HEK293 (cell line): ENCODE data around the gene COPS4.

Source experiments
- CTCF ChIA-PET: fragments of 350-600 bp; formaldehyde crosslinking; extraction: SDS; loops from one replicate; lab custom pipeline; 2021; ENCODE audit warnings: antibody characterized with exemption; lab: Yijun Ruan, JAX
- POLR2A ChIA-PET: fragments of 300-600 bp; formaldehyde crosslinking; extraction: SDS; loops from one replicate; lab custom pipeline; 2020; ENCODE audit warnings: antibody characterized with exemption, inconsistent platforms; lab: Yijun Ruan, JAX
- H3K27ac ChIP-seq: fragments of 200-500 bp; sonication (Bioruptor generic); 2 replicates; pipeline ENCODE4 v1.5.1; 2014; ENCODE audit warnings: low read depth, low read length, control low read depth, inconsistent platforms; ENCODE audit errors: extremely low read depth
- H3K36me3 ChIP-seq, 2 experiments: fragments of 200-500 bp in 1 of 2; sonication (Bioruptor generic) in 1 of 2; 1 replicate in 1 of 2; 2 replicates in 1 of 2; pipeline ENCODE4 v1.5.1; 2014 to 2017; ENCODE audit warnings: inconsistent platforms in 2 of 2, low read length in 2 of 2; ENCODE audit not compliant: control insufficient read depth in 2 of 2, insufficient read depth in 1 of 2
- H3K4me1 ChIP-seq: fragments of 200-500 bp; sonication (Bioruptor generic); 2 replicates; pipeline ENCODE4 v1.5.1; 2014; ENCODE audit warnings: mild to moderate bottlenecking, low read length, inconsistent platforms; ENCODE audit not compliant: control insufficient read depth, insufficient read depth
- H3K4me3 ChIP-seq: 2 replicates; pipeline ENCODE4 v1.5.1; 2011; ENCODE audit warnings: low read depth, mild to moderate bottlenecking, control low read depth, low read length, moderate library complexity
- H3K9me3 ChIP-seq: fragments of 200-500 bp; sonication (Bioruptor generic); 2 replicates; pipeline ENCODE4 v1.5.1; 2014; ENCODE audit warnings: low read depth, low read length, inconsistent platforms; ENCODE audit not compliant: control insufficient read depth, insufficient read depth
- FEZF1 ChIP-seq: fragments of 450-650 bp; formaldehyde crosslinking; IDR thresholded peaks from 2 replicates; pipeline ENCODE4 v1.5.1; 2016; ENCODE audit warnings: missing biosample characterization, missing genetic modification characterization
- GFI1B ChIP-seq: fragments of 450-650 bp; formaldehyde crosslinking; IDR thresholded peaks from 2 replicates; pipeline ENCODE4 v1.5.1; 2016; ENCODE audit warnings: missing biosample characterization, missing genetic modification characterization
- GLI4 ChIP-seq: fragments of 450-650 bp; formaldehyde crosslinking; IDR thresholded peaks from 2 replicates; pipeline ENCODE4 v1.5.1; 2016; ENCODE audit warnings: missing biosample characterization, missing genetic modification characterization
- GLIS2 ChIP-seq: fragments of 450-650 bp; formaldehyde crosslinking; IDR thresholded peaks from 2 replicates; pipeline ENCODE4 v1.5.1; 2016; ENCODE audit warnings: missing biosample characterization, missing genetic modification characterization
- MYNN ChIP-seq: fragments of 450-650 bp; formaldehyde crosslinking; IDR thresholded peaks from 2 replicates; pipeline ENCODE4 v1.5.1; 2016; ENCODE audit warnings: missing biosample characterization, missing genetic modification characterization, borderline replicate concordance
- ZNF133 ChIP-seq: fragments of 450-650 bp; formaldehyde crosslinking; IDR thresholded peaks from 2 replicates; pipeline ENCODE4 v1.5.1; 2016; ENCODE audit warnings: missing biosample characterization, missing genetic modification characterization
- ZNF2 ChIP-seq: fragments of 450-650 bp; formaldehyde crosslinking; IDR thresholded peaks from 2 replicates; pipeline ENCODE4 v1.5.1; 2016; ENCODE audit warnings: missing biosample characterization, missing genetic modification characterization
- ZNF223 ChIP-seq: fragments of 450-650 bp; formaldehyde crosslinking; IDR thresholded peaks from 2 replicates; pipeline ENCODE4 v1.5.1; 2016; ENCODE audit warnings: missing biosample characterization, missing genetic modification characterization
- ZNF324 ChIP-seq: fragments of 450-650 bp; formaldehyde crosslinking; IDR thresholded peaks from 2 replicates; pipeline ENCODE4 v1.5.1; 2016; ENCODE audit warnings: missing biosample characterization, missing genetic modification characterization
- ZNF335 ChIP-seq: fragments of 450-650 bp; formaldehyde crosslinking; conservative IDR thresholded peaks from 2 replicates; pipeline ENCODE4 v1.5.1; 2016; ENCODE audit warnings: missing biosample characterization, missing genetic modification characterization
- ZNF394 ChIP-seq: fragments of 450-650 bp; formaldehyde crosslinking; IDR thresholded peaks from 2 replicates; pipeline ENCODE4 v1.5.1; 2016; ENCODE audit warnings: missing biosample characterization, missing genetic modification characterization, mild to moderate bottlenecking, moderate library complexity, borderline replicate concordance
- ZNF416 ChIP-seq: fragments of 450-650 bp; formaldehyde crosslinking; IDR thresholded peaks from 2 replicates; pipeline ENCODE4 v1.5.1; 2016; ENCODE audit warnings: missing biosample characterization, missing genetic modification characterization
- ZNF558 ChIP-seq: fragments of 450-650 bp; formaldehyde crosslinking; IDR thresholded peaks from 2 replicates; pipeline ENCODE4 v1.5.1; 2016; ENCODE audit warnings: missing biosample characterization, missing genetic modification characterization
- ZNF621 ChIP-seq: fragments of 450-650 bp; formaldehyde crosslinking; IDR thresholded peaks from 2 replicates; pipeline ENCODE4 v1.5.1; 2017; ENCODE audit warnings: missing biosample characterization, missing genetic modification characterization
- ZNF747 ChIP-seq: fragments of 450-650 bp; formaldehyde crosslinking; IDR thresholded peaks from 2 replicates; pipeline ENCODE4 v1.5.1; 2016; ENCODE audit warnings: missing biosample characterization, missing genetic modification characterization
- ZNF768 ChIP-seq: fragments of 450-650 bp; formaldehyde crosslinking; IDR thresholded peaks from 2 replicates; pipeline ENCODE4 v1.5.1; 2018; ENCODE audit warnings: missing biosample characterization, mild to moderate bottlenecking, missing genetic modification characterization
- ZNF830 ChIP-seq: fragments of 450-650 bp; IDR thresholded peaks from 2 replicates; pipeline ENCODE4 v1.5.0; 2018; ENCODE audit warnings: missing biosample characterization, missing genetic modification characterization, low read depth, mild to moderate bottlenecking, moderate library complexity
- TF ChIP-seq, protein P1 (sequence below): fragments of 450-650 bp; formaldehyde crosslinking; IDR thresholded peaks from 2 replicates; pipeline ENCODE4 v1.5.1; 2016; ENCODE audit warnings: missing biosample characterization, missing genetic modification characterization
- TF ChIP-seq, protein P2 (sequence below): fragments of 450-650 bp; formaldehyde crosslinking; IDR thresholded peaks from 2 replicates; pipeline ENCODE4 v1.5.1; 2016; ENCODE audit warnings: missing biosample characterization, missing genetic modification characterization
- TF ChIP-seq, protein P3 (sequence below): fragments of 450-650 bp; formaldehyde crosslinking; IDR thresholded peaks from 2 replicates; pipeline ENCODE4 v1.5.1; 2017; ENCODE audit warnings: missing biosample characterization, missing genetic modification characterization
- TF ChIP-seq, protein P4 (sequence below): fragments of 450-650 bp; formaldehyde crosslinking; IDR thresholded peaks from 2 replicates; pipeline ENCODE4 v1.5.1; 2016; ENCODE audit warnings: missing biosample characterization, missing genetic modification characterization, borderline replicate concordance

The COPS4 gene

DNA sequence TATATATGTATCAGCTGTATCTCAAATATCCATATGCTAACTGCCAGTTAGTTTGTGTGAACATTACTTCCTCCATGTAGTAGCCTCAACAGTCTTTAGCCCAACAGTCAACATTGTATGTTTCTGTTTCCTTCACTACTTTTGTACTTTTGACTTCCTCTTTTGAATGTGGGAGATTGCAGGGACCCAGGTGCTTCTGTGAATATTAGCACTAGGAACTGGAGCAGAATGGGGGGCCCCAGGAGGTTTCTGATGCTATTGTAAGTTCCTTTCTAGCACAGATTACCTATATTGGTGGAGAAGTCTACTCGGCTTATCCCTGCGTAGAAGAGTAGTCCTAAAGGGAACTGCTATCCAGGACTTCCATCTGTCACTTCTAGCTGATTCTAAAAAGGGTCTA, 77.2 kb downstream of the COPS4 start:
- Histone ChIP-seq H3K4me3 (no peak overlapping the region), H3K27ac (no peak overlapping the region), H3K4me1 (no peaks in the 10 kb centered on the region), H3K36me3 (no peaks in the 10 kb centered on the region), H3K9me3 (no peaks in the 10 kb centered on the region)
- TF ChIP-seq FEZF1 (tag by site-specific recombination) (no peak), GLIS2 (tag by site-specific recombination) (no peak), ZNF133 (no peak), ZNF223 (tag by site-specific recombination) (no peak), ZNF416 (no peak), MYNN (no peak), ZNF768 (no peak), ZNF558 (no peak), GFI1B (tag by site-specific recombination) (no peak), ZNF2 (no peak), ZNF830 (no peak)
- TF ChIP-seq, protein P1, sequence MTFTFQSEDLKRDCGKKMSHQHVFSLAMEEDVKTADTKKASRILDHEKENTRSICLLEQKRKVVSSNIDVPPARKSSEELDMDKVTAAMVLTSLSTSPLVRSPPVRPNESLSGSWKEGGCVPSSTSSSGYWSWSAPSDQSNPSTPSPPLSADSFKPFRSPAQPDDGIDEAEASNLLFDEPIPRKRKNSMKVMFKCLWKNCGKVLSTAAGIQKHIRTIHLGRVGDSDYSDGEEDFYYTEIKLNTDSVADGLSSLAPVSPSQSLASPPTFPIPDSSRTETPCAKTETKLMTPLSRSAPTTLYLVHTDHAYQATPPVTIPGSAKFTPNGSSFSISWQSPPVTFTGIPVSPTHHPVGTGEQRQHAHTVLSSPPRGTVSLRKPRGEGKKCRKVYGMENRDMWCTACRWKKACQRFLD (tag by site-specific recombination) = no peak
- TF ChIP-seq, protein P2, sequence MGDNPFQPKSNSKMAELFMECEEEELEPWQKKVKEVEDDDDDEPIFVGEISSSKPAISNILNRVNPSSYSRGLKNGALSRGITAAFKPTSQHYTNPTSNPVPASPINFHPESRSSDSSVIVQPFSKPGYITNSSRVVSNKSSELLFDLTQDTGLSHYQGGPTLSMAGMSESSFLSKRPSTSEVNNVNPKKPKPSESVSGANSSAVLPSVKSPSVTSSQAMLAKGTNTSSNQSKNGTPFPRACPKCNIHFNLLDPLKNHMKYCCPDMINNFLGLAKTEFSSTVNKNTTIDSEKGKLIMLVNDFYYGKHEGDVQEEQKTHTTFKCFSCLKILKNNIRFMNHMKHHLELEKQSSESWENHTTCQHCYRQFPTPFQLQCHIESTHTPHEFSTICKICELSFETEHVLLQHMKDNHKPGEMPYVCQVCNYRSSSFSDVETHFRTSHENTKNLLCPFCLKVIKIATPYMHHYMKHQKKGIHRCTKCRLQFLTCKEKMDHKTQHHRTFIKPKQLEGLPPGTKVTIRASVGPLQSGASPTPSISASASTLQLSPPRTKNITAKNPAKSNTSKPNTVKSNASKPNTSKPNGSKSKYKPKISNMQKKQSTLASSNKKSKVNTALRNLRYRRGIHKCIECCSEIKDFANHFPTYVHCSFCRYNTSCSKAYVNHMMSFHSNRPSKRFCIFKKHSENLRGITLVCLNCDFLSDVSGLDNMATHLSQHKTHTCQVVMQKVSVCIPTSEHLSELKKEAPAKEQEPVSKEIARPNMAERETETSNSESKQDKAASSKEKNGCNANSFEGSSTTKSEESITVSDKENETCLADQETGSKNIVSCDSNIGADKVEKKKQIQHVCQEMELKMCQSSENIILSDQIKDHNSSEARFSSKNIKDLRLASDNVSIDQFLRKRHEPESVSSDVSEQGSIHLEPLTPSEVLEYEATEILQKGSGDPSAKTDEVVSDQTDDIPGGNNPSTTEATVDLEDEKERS = no peak
- CTCF ChIA-PET = interaction anchor here (0.6 to 1.1 kb wide), 3 partner anchors 138 to 160 kb away, joined by 3 to 4 read pairs (median 3); no protein-coding TSS in a partner anchor
- POLR2A ChIA-PET = no interaction called here

DNA sequence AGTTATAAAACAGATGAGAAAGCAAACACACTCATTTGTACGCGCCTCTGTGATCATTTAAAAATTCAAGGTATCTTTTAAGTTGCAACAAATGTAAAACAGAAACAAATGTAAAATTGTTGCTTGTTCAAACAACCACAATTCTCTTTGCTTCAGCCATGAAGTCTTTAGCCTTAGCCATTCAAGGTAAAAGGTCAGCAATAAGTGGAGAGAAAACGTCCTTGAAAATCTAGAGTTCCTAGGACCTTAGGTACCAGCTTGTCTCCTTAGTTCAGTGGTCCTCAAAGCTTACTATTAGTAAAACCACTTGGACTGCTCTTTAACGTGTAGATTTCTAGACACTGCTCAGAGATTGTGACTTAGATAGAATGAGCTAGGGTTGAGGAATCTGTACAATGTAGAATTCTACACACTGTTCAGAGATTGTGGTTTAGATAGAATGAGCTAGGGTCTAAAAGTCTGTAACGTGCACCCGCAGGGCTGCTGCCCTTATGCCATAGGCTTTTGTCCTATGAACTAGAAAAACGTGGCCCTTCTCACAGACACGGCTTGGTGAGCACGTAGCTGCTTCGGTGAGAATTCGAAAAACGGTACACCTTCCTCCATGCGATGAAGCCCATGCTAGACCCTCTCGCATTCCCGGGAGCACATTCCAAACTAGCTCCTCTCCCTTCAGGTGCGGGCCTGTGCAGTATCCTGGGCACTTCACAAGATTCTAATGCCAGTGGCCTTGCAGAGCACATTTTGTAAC, 77.9 kb downstream of the COPS4 start:
- ChIA-PET CTCF (interaction anchor here (0.6 to 1.1 kb wide), 5 partner anchors 49 to 465 kb away, joined by 3 to 4 read pairs (median 3); no protein-coding TSS in a partner anchor), POLR2A (no interaction called here)
- H3K4me1 ChIP-seq = no peaks in the 10 kb centered on the region
- H3K27ac ChIP-seq = no peak overlapping the region
- H3K9me3 ChIP-seq = no peaks in the 10 kb centered on the region
- no peaks in the 10 kb centered on the region for H3K36me3 ChIP-seq
- H3K4me3 ChIP-seq = no peak overlapping the region
- TF ChIP-seq ZNF324 (no peak), GLI4 (tag by site-specific recombination) (no peak), ZNF747 (tag by site-specific recombination) (no peak), GFI1B (tag by site-specific recombination) (no peak)
- TF ChIP-seq, protein P3, sequence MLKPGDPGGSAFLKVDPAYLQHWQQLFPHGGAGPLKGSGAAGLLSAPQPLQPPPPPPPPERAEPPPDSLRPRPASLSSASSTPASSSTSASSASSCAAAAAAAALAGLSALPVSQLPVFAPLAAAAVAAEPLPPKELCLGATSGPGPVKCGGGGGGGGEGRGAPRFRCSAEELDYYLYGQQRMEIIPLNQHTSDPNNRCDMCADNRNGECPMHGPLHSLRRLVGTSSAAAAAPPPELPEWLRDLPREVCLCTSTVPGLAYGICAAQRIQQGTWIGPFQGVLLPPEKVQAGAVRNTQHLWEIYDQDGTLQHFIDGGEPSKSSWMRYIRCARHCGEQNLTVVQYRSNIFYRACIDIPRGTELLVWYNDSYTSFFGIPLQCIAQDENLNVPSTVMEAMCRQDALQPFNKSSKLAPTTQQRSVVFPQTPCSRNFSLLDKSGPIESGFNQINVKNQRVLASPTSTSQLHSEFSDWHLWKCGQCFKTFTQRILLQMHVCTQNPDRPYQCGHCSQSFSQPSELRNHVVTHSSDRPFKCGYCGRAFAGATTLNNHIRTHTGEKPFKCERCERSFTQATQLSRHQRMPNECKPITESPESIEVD = no peak

DNA sequence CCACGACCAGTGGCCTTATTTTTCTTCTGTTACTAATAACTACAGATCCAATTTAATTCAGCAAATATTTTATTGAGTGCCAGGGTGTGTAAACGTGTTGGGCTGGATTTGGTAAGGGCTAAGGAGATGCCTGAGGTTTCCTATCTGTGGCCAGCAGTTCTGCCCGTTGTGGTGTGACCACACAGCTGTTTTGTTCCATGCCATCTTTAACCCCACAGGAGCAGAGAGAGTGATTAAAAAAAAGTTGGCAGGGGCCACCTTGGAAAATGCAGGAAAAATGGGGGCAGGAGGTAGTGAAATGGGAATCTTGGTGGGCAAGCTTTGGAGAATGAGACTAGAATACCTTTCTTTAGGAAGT, 78.4 kb downstream of the COPS4 start:
- no peaks in the 10 kb centered on the region for H3K4me1 ChIP-seq
- no peaks in the 10 kb centered on the region for H3K36me3 ChIP-seq
- no peaks in the 10 kb centered on the region for H3K9me3 ChIP-seq
- ChIA-PET POLR2A (no interaction called here), CTCF (interaction anchor here (0.6 to 1.1 kb wide), 4 partner anchors 50 to 255 kb away, joined by 3 to 4 read pairs (median 3); no protein-coding TSS in a partner anchor)
- H3K4me3 ChIP-seq = no peak overlapping the region
- H3K27ac ChIP-seq = no peak overlapping the region
- no peak for TF ChIP-seq ZNF621 (tag by site-specific recombination)
- TF ChIP-seq ZNF335 (tag by site-specific recombination) = no peak
- TF ChIP-seq, protein P3 = no peak
- TF ChIP-seq, protein P4, sequence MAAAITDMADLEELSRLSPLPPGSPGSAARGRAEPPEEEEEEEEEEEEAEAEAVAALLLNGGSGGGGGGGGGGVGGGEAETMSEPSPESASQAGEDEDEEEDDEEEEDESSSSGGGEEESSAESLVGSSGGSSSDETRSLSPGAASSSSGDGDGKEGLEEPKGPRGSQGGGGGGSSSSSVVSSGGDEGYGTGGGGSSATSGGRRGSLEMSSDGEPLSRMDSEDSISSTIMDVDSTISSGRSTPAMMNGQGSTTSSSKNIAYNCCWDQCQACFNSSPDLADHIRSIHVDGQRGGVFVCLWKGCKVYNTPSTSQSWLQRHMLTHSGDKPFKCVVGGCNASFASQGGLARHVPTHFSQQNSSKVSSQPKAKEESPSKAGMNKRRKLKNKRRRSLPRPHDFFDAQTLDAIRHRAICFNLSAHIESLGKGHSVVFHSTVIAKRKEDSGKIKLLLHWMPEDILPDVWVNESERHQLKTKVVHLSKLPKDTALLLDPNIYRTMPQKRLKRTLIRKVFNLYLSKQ (tag by site-specific recombination) = no peak
- TF ChIP-seq ZNF394 (tag by site-specific recombination) = no peak
